Right atrium auricular region (tissue), 2 donors: Measurements from ENCODE around the gene ZYX. TPM values are rescaled to one million over a fixed set of nuclear protein-coding genes. Genes with fewer than 3 reads are reported as not detected.

ENCODE experiments used
- DNase-seq: peaks from one replicate; pipeline ENCODE4 v3.0.0-alpha.2; 2019; ENCODE audit warnings: low spot score
- H3K27ac ChIP-seq, 2 donors: fragments of 200-600 bp; sonication (generic); 1 replicate in 1 of 2; 2 replicates in 1 of 2; pipeline ENCODE4 v1.5.1; 2016 to 2019
- H3K27me3 ChIP-seq, 2 donors: fragments of 200-600 bp; sonication (generic); one replicate each; pipeline versions ENCODE4 v1.5.1 to v1.6.0; 2017 to 2019
- H3K36me3 ChIP-seq: fragments of 200-600 bp; sonication (generic); one replicate; pipeline ENCODE4 v1.5.1; 2016
- H3K4me1 ChIP-seq, 2 donors: fragments of 200-600 bp; sonication (generic); one replicate each; pipeline versions ENCODE4 v1.5.1 to v1.6.0; 2017 to 2019
- H3K4me3 ChIP-seq, 2 donors: fragments of 200-600 bp; sonication (generic); 1 replicate in 1 of 2; 2 replicates in 1 of 2; pipeline ENCODE4 v1.5.1; 2017 to 2019; ENCODE audit warnings: mild to moderate bottlenecking in 1 of 2, moderate library complexity in 1 of 2
- H3K9me3 ChIP-seq, 2 donors: fragments of 200-600 bp; sonication (generic); one replicate each; pipeline ENCODE4 v1.5.1; 2019
- total RNA-seq, 2 donors: library from RNA; depleted of rRNA; stranded (reverse); fragments of >200 nt; gene quantifications; one replicate each; pipeline ENCODE4 v1.1.0, GENCODE V29; 2016
- TF ChIP-seq, protein P1 (sequence below), 2 donors: fragments of 200-600 bp; sonication (generic); IDR thresholded peaks; one replicate each; pipeline ENCODE4 v1.5.1; 2019; ENCODE audit warnings: antibody characterized with exemption in 2 of 2

The ZYX gene
- total RNA-seq, 2 donors from 2014 or later = 48.3 to 93.7 TPM

DNA sequence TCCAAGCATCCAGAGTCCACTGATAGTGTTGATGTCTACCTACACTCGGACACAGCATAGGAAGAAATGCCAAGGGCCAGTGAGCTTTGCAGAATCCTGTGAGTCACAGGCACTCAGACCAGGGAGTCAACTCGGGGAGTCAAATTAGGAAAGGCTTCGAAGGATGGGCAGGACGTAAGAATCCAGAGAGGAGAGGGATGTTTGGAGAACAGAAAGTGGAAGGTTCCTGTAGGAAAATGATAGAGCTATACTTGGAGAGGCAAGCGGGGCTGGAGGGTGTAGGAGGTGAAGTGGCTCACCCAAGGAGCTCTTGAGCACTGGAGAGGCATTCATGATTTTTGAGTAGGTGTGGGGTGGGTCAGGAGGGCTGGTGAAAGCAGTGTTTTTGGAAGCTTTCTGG lies 3.0 kb downstream of the ZYX start:
- no peaks in the 10 kb centered on the region for H3K27me3 ChIP-seq
- TF ChIP-seq, protein P1, sequence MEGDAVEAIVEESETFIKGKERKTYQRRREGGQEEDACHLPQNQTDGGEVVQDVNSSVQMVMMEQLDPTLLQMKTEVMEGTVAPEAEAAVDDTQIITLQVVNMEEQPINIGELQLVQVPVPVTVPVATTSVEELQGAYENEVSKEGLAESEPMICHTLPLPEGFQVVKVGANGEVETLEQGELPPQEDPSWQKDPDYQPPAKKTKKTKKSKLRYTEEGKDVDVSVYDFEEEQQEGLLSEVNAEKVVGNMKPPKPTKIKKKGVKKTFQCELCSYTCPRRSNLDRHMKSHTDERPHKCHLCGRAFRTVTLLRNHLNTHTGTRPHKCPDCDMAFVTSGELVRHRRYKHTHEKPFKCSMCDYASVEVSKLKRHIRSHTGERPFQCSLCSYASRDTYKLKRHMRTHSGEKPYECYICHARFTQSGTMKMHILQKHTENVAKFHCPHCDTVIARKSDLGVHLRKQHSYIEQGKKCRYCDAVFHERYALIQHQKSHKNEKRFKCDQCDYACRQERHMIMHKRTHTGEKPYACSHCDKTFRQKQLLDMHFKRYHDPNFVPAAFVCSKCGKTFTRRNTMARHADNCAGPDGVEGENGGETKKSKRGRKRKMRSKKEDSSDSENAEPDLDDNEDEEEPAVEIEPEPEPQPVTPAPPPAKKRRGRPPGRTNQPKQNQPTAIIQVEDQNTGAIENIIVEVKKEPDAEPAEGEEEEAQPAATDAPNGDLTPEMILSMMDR (IDR thresholded peaks at IDR 0.05) = no peak
- no peak for DNase-seq
- H3K36me3 ChIP-seq = peaks cover 34% of the 10 kb centered on the region
- peaks cover 0 to 81% of the 10 kb centered on the region in 2 donors for H3K4me1 ChIP-seq
- no peaks in the 10 kb centered on the region for H3K9me3 ChIP-seq
- H3K27ac ChIP-seq = peak overlapping the region; percentile 96 to 99
- H3K4me3 ChIP-seq = peak overlapping the region in 1 of 2 donors; percentile 23

DNA sequence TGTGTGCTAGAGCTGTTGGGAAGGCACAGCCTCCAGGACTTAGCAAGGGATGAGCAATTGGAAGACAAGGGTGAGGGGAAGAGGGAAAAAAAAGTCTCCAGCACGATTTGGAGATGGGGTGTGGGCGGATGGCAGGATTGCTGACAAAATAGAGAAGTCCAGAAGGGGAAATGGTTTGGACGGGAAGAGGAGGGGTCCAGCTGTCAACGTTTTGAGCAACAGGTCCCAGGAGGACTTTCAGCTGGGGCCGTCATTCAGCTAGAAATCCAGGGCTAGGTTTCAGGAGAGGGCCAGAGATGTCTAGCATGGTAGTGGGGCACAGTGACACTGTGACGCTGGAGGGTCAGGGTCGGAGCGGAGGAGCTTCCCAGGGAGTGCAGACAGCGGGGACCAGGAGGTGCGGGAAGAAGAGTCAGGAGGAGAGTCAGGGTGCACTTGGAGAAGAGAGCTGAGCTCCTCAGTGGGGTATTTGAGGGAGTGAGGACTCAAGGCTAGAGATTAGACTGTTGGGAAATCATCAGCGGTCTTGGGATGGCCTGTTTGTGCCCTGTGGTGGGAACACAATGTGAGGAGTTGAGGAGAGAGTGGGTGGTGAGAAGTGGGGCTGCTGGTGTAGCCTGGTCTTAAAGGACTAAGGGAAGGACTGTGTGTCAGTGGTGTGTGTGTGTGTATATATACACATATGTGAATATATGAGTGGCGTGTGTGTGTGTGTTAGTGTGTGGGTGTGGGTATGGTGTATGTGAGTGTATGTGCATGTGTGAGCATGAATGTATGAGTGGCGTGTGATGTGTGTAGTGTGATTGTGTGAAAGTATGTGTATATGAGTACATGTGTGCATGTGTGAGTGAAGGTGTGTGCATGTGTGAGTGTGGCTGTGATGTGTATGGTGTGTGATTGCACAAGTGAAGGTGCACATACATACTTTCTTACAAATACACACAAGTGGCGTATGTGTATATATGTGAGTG lies 3.8 kb downstream of the ZYX start:
- peak; percentile 64 for DNase-seq
- Histone ChIP-seq H3K4me3 (peak overlapping the region in 1 of 2 donors; percentile 23), H3K27ac (peak overlapping the region; percentile 96 to 99), H3K9me3 (no peaks in the 10 kb centered on the region), H3K4me1 (peaks cover 0 to 81% of the 10 kb centered on the region in 2 donors), H3K36me3 (peaks cover 42% of the 10 kb centered on the region), H3K27me3 (no peaks in the 10 kb centered on the region)
- TF ChIP-seq, protein P1 (IDR thresholded peaks at IDR 0.05) = no peak

DNA sequence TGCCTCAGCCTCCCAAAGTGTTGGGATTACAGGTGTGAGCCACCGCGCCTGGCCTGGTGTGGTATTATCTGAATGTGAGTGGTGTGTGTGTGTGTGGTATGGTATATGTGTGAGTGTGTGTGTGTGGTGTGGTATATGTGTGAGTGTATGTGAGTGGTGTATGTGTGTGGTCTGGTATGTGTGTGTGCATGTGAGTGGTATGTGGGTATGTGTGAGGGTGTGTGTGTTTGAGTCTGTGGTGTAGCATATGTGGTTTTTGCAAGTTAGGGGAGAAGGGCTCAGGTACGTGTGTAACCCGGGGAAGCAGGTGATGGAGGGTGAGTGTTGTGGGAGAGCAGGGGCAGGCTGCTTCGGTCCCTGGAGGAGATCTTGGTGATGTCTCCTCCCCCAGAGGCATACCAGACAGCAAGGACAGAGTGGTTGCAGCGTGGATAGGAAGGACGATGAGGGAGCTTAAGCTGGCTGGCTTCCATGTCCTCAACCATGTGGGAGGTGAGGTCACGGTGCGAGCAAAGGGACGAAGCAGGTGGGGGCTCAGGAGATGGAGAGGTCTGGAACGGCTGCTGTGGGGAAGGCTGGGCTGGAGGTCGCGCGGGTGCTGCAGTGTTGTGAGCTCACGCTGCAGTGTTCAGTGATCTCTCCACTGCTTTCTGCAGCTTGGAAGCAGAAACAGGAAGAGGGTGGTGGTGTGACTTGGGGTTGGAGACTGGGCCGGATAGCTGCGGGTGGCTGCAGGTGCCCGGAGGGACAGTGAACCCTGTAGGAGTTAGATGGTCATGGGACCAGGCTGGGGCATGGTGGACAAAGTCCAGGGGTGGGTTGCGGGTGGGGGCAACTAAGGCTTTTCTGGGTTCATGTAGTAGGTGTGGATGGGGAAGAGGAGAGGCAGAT lies 5.0 kb downstream of the ZYX start:
- Histone ChIP-seq H3K4me3 (no peak overlapping the region), H3K36me3 (peaks cover 53% of the 10 kb centered on the region), H3K27ac (peak overlapping the region; percentile 14 to 15), H3K27me3 (no peaks in the 10 kb centered on the region), H3K9me3 (no peaks in the 10 kb centered on the region), H3K4me1 (peaks cover 0 to 92% of the 10 kb centered on the region in 2 donors)
- TF ChIP-seq, protein P1 (IDR thresholded peaks at IDR 0.05) = no peak
- DNase-seq = peak; percentile 59

DNA sequence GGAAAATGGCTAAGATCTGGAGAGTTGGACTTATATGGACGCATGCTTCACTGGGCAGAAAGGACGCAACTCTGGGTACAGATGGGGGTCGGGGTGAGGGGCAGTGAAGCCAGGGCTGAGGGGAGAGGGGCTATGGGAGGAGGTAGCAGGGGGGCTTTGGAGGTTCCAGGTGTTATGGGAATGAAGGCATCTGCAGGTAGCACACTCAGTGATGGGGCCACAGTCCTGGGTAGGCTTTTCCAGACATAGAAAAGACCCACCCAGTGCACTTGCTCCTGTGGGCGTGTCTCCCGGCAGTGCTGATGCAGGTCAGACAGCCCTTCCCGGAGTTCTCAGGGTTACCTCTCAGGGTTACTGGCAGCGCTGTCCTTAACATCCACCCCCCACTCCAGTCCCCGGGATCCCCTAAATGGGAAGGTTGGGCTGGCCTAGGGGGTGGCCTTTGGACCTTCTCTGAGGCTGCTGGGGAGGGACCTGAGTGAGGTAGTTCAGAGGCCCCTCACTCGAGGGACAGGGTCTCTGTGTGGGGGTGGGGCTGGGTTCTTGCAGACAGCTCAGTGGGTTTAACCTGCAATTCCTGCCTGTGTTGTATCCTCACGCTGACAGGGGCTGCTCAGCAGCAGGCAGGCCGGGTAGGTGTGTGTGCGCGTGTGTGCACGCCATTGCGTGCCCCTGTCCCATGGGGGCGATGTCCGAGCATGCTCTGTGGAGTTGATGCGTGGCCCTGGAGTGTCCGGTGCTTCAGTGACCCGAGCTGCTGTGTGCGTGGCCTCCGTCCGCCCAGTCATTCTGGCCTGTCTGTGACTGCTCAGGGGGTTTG lies 6.2 kb downstream of the ZYX start:
- no peak for DNase-seq
- Histone ChIP-seq H3K36me3 (peaks cover 58% of the 10 kb centered on the region), H3K27ac (no peak overlapping the region)

More for the DNA sequence above, 6.2 kb downstream of the ZYX start:
- TF ChIP-seq, protein P1 (IDR thresholded peaks at IDR 0.05) = no peak
- Histone ChIP-seq H3K27me3 (no peaks in the 10 kb centered on the region), H3K4me1 (peaks cover 0 to 99% of the 10 kb centered on the region in 2 donors), H3K4me3 (no peak overlapping the region), H3K9me3 (no peaks in the 10 kb centered on the region)
